Muscle of back (tissue), 11 donors: Measurements from ENCODE around the gene PDLIM5. TPM values are rescaled to one million over a fixed set of nuclear protein-coding genes. Genes with fewer than 3 reads are reported as not detected.
A peak's percentile ranks its signal among the peaks of the same experiment; 100 is the strongest.
"Not testable (repeated sequence)": the region's sequence is repeated elsewhere in the genome, so short reads cannot be mapped to it uniquely, and the experiment has no call there.

Experiments used
- DNase-seq, 3 donors: peaks; one replicate each; pipeline versions ENCODE4 v3.0.0 to v3.0.0-alpha.2; 2013
- polyA plus RNA-seq, 10 donors: library from polyadenylated mRNA; unstranded; fragments of 120-200 nt; gene quantifications; one replicate each; pipeline ENCODE4 v1.2.1, GENCODE V29; 2013; ENCODE audit not compliant: insufficient read length in 10 of 10

PDLIM5 gene
- polyA plus RNA-seq, 10 donors: 159 to 431 (median 284) TPM

DNA sequence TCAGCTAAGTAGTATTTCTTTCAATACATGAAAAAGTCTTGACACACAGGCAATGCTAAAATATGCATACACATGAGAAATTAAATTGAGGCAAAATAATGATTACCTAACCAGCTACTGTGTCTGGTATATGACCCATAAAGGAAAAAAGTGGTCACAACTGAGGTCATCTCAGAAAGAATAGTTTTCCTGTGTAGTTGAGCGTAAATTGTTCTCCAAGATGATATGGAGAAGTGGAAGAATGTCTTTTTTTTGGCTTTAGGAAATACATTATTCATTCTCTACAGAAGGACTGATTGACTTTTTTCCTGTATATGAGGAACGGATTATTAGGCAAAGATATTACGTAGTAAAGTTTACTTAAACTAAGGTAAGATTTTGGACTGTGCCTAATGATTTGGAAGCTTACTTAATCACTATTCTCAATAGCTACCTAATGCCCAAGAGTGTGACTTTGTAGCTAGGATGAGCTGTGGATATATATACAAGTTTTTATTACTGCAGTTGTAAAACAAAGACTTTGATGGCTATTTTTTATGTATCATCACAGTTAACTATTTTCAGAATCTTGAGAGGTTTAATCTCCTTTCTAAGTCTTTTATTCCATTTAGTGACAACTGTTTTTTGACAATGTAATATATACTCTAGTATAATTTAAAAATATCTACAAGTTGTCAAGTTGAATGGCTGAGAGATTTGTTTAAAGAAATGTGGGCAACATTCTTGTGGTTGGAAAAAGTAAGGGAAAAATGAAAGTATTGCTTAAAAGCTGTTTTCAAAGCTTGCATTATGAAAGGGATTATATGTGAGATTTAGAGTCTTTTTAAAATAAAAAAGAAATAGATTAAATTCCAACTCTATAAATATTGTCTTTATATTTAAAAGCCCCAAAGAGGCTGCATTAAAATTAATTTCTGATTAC is 100.2 kb downstream of the PDLIM5 start:
- DNase-seq: peak in 1 of 3 donors; percentile 27

DNA sequence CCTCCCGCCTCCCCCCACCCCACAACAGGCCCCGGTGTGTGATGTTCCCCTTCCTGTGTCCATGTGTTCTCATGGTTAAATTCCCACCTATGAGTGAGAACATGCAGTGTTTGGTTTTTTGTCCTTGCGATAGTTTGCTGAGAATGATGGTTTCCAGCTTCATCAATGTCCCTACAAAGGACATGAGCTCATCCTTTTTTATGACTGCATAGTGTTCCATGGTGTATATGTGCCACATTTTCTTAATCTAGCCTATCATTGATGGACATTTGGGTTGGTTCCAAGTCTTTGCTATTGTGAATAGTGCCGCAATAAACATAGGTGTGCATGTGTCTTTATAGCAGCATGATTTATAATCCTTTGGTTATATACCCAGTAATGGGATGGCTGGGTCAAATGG is 104.3 kb downstream of the PDLIM5 start:
- DNase-seq: not testable (repeated sequence)

DNA sequence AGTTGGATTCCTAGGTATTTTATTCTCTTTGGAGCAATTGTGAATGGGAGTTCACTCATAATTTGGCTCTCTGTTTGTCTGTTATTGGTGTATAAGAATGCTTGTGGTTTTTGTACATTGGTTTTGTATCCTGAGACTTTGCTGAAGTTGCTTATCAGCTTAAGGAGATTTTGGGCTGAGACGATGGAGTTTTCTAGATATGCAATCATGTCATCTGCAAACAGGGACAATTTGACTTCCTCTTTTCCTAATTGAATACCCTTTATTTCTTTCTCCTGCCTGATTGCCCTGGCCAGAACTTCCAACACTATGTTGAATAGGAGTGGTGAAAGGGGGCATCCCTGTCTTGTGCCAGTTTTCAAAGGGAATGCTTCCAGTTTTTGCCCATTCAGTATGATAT is 105.9 kb downstream of the PDLIM5 start:
- DNase-seq: not testable (repeated sequence)

DNA sequence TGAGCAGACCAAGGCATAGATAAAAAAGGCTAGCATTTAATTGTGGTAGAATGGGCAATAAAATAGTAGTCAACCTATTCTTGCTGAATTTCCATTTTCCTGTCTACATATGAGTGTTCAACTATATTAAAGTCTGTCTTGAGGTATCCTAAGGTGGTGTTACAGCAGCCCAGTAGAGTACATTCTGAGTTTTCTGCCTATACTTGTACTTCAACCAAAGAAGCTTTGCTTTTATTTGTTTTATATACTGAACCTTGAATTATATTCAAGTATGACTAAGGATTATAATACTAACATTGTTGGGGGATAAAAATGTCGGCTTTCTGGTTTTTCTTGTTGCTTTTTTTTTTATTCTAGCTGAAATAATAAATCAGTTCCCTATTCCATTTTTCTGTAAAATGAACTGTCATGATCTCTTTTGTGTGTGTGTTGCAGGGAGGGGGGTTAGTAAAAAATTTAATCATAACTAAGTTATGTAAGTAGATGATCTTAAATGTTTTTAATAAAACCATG is 106.7 kb downstream of the PDLIM5 start:
- DNase-seq: no peak

DNA sequence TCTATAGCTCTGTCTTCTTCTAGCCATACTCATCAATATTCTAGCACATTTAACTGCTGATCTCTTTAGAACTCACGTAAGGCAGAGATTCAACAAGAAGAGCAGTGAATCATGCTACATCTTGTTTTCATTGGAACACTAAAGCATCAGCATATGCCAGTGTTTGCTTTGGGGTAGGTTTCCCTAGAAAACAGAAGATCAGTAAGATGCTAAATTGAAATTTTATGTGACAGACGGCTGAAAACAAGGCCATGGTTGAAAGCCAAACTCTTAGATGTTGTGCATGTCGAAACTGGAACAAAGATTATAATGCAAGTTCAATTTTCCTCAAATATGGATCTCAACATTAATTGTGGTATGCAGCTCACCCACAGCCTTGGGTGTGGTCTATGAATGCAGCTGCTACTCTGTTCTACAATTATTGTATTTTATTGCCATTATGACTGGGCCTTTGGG is 107.6 kb downstream of the PDLIM5 start:
- DNase-seq: peak in 1 of 3 donors; percentile 41

DNA sequence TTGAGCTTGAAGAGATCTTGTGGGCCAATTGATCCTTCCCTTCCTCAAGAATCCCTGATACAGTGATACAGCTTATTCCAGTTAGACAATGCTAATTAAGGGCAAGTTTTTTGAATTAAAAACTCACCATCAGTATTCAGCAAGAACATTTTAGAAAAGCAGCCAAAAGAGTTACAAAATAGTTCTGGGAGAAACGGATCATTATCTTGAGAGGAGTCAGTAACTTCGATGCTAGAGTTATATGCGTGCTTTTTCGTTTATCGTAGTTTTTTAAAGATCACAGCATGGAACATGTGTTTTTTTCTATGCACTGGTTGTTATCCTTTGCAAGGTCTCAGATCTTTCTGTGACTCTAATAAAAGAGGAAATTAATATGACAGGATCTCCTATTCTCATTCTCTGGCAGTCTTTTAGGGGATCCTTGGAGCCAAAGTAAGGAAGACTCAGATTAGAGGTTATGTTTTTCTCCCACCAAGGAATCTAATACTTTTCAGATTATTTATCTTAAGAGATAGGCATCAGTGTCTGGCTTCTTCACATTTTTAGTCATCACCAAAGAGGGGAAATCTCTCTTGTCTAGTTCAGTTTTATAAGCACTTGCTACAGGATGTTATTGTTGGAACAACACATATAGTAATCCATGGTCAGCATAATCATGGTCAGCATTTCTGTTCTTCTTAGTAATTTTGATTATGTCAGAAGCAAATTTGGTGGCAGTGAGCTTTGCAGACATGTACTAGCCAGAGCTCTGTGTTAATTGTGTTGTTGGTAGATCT is 109.7 kb downstream of the PDLIM5 start:
- DNase-seq: peak in 1 of 3 donors; percentile 42

DNA sequence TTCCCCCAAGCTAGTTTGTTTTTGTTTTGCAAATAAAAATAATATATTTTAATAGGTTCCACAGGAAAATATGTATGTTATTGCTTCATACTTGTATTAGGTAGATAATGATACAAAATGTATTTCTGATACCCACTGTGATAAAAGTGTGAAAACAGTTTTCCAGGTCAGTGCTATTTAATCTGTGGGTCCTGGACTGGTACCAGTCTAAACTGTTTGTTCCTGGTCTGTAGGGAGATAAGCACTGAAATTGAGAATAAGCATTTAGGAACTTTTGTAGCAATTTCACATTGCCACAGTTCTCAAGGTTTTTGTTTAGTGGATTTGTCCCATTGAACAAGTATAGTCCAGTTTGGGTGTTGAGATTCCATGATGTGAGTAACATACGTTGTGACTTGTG is 110.5 kb downstream of the PDLIM5 start:
- DNase-seq: no peak

DNA sequence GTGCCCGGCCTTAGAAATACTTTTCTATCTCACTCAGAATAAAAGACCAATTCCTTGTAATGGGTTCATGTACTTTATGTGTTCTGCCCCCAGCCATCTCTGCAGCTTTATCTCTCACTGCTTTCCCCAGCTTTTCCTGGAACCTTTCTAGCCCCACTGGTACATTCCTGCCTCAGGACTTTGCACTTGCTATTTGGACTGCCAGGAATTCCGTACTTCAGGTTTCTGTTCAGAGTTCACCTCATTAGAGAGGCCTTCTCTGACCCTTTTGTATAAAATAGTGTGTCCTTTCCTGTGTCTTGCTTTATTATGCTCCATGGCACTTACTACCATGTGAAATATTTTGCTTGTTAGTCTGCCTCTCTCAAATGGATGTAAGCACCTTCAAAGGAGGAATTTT is 112.5 kb downstream of the PDLIM5 start:
- no peak for DNase-seq

DNA sequence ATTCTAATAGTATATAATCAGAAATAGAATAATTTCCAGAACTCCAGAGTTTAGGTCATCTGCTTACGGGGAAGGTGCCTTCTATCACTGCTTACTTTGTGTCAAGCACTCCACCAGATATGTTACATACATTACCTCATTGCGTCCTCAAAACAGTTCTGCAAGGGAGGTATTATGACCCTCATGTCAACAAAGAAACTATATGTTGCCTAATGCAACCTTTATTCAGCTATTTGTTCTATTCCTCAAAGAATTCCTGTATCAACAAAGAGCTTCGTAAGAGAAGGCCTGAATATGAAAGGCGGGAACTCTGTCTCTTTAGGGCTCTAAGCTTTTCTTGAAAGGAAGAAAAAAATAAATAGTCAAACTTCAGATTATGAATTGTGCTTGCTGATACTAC is 114.7 kb downstream of the PDLIM5 start:
- DNase-seq: no peak

DNA sequence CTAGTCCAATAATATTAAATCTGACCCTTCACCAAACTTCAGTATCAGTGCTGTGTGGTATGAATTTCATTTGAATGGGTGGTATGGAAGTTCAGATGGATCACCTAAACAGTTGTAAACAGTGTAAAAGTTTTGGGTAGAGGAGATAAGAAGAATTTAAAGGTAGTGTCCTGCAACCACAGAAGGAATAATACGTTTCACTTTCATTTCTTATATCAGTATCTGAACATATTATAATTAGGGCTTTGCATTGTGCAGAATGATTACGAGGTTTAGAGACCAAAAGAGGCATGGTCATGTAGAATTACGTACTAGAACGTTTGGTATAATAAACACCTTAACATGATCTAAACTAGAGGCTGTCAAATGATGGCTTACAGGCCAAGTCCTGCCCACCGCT is 116.1 kb downstream of the PDLIM5 start:
- no peak for DNase-seq

DNA sequence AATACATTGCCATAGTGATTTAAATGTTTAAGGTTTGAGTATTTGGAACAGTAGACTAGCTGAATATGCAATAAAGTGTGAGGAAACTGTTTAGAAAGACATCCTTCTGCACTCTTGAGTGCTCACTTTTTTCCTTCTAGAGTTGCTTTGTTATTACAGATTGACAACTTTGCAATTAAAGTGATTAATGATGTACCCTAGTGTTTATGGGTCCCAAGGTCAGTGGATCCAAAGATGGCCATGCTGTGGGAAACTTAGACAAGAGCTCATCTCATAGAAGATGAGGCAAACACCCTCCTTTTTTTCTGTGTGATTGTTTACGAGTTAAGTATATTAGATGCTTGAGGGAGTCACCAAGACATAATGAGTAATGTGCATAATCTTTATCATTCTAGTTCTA is 118.8 kb downstream of the PDLIM5 start:
- DNase-seq: no peak

DNA sequence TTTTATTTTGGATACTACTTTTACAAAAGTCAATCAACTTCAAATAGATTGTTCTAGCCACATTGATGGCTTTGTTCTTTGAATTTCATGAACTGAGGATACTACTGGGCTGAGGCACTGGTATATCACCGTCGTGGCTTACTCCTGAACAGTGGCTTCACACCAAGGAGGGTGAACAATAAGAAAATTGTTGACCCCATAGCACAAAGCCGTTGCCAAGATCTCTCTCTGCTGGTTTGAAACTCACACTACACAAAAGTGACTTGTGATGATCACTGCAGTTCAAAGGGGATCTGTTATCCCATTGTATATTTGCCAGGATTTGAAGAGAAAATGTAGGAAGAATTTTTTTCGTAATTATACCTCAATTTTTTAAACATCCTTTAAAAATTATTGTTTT is 119.6 kb downstream of the PDLIM5 start:
- no peak for DNase-seq

DNA sequence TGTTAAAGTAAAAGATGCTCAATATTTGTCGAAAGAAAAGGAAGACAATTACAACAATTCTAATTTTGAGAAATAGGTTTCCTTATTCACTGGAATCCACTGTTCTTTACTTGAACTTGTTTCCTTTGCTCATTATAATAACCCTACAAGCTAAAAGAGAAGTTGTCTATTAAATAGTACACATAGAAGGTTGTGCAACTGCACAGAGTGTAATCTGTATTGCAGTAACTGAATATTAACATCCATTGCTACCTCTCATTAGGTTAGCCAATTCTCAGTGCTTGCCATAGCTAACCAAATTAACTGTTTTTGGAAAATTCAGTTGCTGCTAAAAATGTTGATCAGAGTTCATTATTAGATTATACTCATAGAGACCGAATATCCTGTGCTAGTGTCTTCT is 120.0 kb downstream of the PDLIM5 start:
- DNase-seq: no peak

DNA sequence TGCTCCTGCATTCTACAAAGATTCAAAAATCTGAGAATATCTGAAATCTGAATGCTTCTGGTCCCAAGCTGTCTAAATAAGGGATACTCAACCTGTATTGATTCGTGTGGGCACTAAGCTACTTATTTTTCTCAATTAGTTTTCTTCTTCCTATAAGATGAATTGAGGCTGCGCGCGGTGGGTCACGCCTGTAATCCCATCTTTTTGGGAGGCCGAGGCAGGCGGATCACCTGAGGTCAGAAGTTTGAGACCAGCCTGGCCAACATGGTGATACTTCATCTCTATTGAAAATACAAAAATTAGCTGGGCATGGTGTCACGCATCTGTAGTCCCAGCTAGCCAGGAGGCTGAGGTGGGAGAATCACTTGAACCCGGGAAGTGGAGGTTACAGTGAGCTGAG is 122.3 kb downstream of the PDLIM5 start:
- no peak for DNase-seq

DNA sequence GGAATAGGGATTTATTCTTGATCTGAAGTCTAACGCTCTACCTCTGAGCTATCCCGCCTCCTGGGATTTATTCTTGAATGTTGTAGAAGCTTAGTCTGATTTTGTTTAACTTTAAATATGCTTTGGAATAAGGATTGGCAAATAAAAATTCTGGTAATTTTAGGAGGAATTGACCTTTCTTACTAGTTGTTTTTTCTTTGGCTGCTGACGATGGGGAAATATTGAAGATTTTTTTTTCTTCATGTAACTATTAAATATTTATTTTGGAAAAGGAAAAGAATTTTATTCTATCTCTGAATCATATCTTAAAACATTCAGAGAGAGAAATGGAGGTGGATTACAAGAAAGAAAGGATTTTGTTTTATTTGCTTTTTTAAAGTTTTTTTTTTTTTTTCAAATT is 122.9 kb downstream of the PDLIM5 start:
- no peak for DNase-seq

DNA sequence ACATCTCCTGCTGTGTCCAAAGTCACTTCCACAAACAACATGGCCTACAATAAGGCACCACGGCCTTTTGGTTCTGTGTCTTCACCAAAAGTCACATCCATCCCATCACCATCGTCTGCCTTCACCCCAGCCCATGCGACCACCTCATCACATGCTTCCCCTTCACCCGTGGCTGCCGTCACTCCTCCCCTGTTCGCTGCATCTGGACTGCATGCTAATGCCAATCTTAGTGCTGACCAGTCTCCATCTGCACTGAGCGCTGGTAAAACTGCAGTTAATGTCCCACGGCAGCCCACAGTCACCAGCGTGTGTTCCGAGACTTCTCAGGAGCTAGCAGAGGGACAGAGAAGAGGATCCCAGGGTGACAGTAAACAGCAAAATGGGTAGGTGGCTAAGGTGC is 123.9 kb downstream of the PDLIM5 start:
- no peak for DNase-seq

DNA sequence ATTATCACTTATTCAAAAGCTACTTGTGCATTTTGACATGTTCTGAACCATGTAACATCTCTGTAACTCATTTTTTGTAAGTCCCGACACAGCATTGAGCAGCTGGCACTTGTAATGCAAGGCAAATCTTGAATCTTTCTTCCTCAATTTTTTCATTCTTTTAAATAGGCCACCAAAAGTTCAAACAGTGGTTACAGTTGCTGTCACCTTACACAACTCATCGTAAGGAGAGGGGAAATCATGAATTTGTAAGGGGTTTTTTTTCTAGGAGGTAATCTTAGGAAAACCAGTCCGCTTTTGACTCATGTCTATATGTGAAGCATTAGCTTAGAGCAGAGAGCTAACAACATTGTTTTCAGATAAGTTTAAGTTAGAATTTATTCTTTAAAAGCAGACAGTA is 124.5 kb downstream of the PDLIM5 start:
- no peak for DNase-seq

DNA sequence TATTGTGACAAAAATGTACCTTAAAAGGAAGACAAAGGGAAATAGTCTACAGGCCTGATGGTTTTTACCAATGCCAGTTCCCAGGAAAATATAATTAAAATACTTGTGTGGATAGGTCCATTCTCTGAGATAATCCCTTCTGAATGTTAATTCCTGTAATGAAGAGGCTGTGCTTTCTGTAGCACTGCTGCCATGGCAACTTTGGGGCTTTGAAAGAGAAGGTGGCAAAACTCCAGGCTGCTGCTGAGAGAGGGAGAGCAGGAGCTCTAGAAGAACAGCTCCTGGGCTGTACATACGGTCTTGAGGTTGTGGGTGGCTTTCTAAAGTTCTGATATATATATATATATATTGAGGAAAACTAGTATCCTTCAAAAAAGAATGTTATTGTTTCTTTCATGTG is 125.4 kb downstream of the PDLIM5 start:
- peak; percentile 49 to 54 (median 49) for DNase-seq

DNA sequence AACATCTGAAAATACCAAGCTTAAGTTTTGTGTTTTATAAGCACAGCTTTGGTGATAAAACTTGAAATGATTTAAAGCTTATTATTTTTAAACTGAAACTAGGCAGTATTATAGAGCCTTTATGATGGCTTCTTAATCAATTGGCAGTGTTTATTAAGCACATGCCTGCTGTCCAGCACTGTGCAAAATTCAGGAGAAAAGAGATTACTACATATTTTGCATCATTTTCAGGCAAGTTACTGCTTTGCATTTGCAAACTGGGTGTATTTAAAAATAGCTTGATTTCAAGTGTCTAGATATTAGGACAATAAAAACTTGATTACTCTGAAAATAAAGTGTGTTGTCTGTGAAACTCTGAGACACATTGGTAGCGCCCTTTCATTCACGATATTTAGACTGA is 126.5 kb downstream of the PDLIM5 start:
- no peak for DNase-seq

DNA sequence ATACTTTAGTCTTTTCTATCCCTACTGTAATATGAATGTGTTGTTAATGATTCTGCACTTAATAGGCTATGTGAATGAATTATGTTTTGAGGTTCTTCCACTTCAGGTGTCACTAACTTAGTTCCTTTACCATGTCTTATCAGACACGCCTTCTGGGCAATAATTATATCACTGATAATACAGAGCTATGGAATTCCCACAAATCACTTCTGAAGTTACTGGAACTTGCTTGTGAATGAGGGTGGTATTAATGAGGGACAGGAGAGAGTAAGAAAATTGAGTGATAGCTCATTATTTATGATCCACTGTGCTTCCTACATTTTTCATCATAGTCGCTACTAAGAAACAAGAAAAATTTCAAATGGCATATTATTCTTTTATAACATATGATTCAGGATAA is 130.0 kb downstream of the PDLIM5 start:
- DNase-seq: no peak

DNA sequence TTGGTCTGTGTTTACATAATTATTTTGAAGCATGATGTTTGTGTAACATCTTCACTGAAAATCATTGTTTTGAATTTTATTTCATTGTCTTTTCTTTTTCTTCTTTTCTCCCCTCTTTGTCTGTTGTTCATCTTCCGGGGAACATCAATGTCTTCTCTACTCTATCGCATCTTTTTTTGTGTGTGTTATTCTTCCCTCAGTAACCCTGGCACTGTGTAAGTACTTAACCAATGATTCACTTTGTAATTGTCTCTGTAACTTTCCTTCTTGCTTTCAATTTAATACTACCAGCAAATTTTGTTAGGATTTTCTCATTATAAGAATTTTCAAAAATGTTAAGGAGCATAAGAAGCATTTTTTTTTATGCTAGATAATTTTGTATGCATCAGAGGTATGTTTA is 130.8 kb downstream of the PDLIM5 start:
- DNase-seq: no peak

DNA sequence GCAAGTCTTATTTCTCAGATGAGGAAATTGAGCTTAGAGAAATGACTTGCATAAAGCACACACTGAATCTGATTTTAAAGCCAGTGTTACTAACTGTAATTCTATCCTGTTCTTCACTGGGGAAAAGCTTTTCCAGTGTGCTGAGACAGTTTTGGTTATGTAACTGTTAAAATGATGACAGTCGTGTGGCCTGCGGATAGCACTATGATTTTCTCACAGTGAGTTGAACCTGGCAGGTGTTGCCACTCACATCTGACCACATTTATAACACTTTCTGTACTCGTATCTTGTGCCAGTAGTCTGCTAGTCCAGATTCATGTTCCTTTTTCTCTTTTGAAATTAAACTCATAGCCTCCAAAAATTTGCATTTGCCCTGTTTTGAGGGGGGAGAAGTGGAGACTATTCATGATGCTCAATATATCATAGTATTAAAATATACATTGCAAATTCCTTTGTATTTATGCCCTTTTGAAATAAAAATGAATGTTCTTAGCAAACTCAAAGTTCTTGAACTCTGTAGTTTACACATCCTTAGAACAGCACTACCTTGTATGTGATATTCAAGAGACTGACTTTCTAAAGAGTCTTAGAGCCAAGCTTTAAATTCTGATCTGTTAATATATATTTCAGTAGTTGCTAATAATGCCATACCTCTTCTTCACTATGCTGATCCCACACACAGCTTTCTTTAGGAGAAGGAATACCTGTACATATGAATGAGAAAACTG is 132.3 kb downstream of the PDLIM5 start:
- no peak for DNase-seq
